ENCODE measurements around the gene HECTD4. TPM values are rescaled to one million over a fixed set of nuclear protein-coding genes. Genes with fewer than 3 reads are reported as not detected.
A peak's percentile ranks its signal among the peaks of the same experiment; 100 is the strongest.

The HECTD4 gene
- total and polyA plus RNA-seq, 9 of the 15 experiments (the other 6 are each of a cell fraction or from before 2014, with no cell fraction given) = 3.5 to 33.3 (median 13.5) TPM

DNA sequence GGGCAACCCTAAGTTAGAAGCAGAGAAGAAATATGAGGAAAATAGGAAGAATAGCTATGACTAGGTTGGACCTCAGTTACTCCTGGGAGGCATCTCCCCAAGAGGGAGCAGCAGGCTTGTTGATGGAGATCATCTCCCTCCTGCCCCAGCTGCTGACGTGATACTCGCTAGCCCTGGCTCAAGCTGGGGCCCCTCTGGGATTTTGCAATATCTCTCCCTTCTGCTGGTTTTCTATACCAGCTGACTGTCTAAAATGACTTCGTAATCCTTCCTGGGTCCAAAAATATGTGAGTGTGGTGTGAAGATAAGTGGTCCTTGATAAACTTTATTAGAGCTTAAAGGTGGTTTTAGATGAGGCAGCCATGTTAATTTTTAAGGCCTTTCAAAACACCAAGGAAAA is 4.5 kb upstream of the HECTD4 start (continued):
- no peak for TF ChIP-seq ZNF766 (CRISPR knock-in tag; conservative IDR thresholded peaks at IDR 0.05)
- TF ChIP-seq LEF1 (IDR thresholded peaks at IDR 0.05) = 0 out of 2 replicates have a peak, but pooled peaks have one; percentile 45

DNA sequence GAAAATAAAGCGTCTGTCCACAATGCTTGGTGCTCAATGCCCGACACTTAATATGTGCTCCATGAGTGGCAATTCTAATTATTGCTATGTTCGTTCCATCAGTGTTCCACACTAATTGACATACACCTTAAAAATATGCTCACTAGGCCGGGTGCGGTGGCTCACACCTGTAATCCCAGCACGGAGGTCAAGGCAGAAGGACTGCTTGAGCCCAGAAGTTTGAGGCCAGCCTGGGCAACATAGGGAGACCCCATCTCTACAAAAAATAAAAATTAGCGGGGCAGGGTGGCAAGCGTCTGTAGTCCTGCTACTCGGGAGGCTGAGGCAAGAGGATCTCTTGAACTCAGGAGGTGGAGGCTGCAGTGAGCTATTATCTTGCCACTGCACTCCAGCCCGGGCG is 635 bp upstream of the HECTD4 start:
- POLR2A ChIA-PET = no interaction called here

More for the DNA sequence above, 635 bp upstream of the HECTD4 start:
- no TSS peak for BruUV-seq (replicated peaks)
- peak overlapping the region in 1 of 2 experiments; percentile 78; a peak in 3 of 4 replicates for H3K9ac ChIP-seq (ENCODE audit: insufficient read depth in 1 of 2, low read depth in 2 of 2, low read length in 2 of 2)
- peak overlapping the region; percentile 98 for H3K4me3 ChIP-seq
- TF ChIP-seq SNIP1 (IDR thresholded peaks at IDR 0.05; ENCODE audit: low read depth) = no peak
- TF ChIP-seq RBM22 (IDR thresholded peaks at IDR 0.05; ENCODE audit: low read depth, low read length, poor library complexity, severe bottlenecking) = no peak
- TF ChIP-seq ZBTB17 (CRISPR knock-in tag; IDR thresholded peaks at IDR 0.05) = 0 out of 2 replicates have a peak, but pooled peaks have one; percentile 1
- no peak for TF ChIP-seq IRF2 (CRISPR knock-in tag; IDR thresholded peaks at IDR 0.05)
- no peak for TF ChIP-seq SRSF7 (optimal IDR thresholded peaks at IDR 0.05; ENCODE audit: low read depth, low read length)
- no peak for TF ChIP-seq MCM2 (IDR thresholded peaks at IDR 0.05; ENCODE audit: low read depth)
- TF ChIP-seq FOXM1 (IDR thresholded peaks at IDR 0.05; ENCODE audit: low read depth) = no peak
- TF ChIP-seq FOXM1 (CRISPR knock-in tag; IDR thresholded peaks at IDR 0.05; ENCODE audit: low read depth) = no peak
- TF ChIP-seq SMARCA5 (IDR thresholded peaks at IDR 0.05) = peak; percentile 7; the same call in 1 of the 2 replicates
- FAIRE-seq (no peak), ATAC-seq (no peak), DNase-seq (ENCODE audit: extremely low read depth in 1 of 4, low spot score in 3 of 4) (no peak)
- no peaks in the 10 kb centered on the region; the same call in 2 of the 3 replicates for H3K36me3 ChIP-seq (ENCODE audit: control insufficient read depth, insufficient read depth, low read length)
- H3K4me2 ChIP-seq (ENCODE audit: insufficient read depth, low read length) = peak overlapping the region; percentile 88
- peaks cover 3% of the 10 kb centered on the region for H3K9me1 ChIP-seq (ENCODE audit: control insufficient read depth, insufficient read depth, low read length)
- H3K9me3 ChIP-seq (replicated peaks; ENCODE audit: control insufficient read depth, insufficient read depth, low read depth, low read length) = no peaks in the 10 kb centered on the region
- peak overlapping the region; percentile 96 for H2AFZ ChIP-seq (ENCODE audit: low read depth, low read length)
- 75% methylated on average over 11 of the region's 11 CpGs for WGBS (ENCODE audit: insufficient coverage, low coverage, missing lambda C conversion rate)
- 0 out of 2 replicates have a peak, but pooled peaks cover 7% of the 10 kb centered on the region for H4K20me1 ChIP-seq (replicated peaks; ENCODE audit: control insufficient read depth, insufficient read depth, low read length)
- CTCF ChIA-PET (ENCODE audit: low intra/inter-chr PET ratio) = interaction anchor here (0.6 kb wide), 1 partner anchor 314 kb away, joined by 4 read pairs; no protein-coding TSS in a partner anchor
- in situ Hi-C loops (cut with MboI) (no loop called here), intact Hi-C loops (cut with micrococcal nuclease) (loop anchor here (1.0 to 10.0 kb wide), 3 partner anchors 185 to 368 kb away; partner anchors contain the start of genes ERP29 and TMEM116)
- H3K79me2 ChIP-seq (ENCODE audit: control insufficient read depth, insufficient read depth, low read length) = peaks cover 39% of the 10 kb centered on the region
- H3K27me3 ChIP-seq (ENCODE audit: control insufficient read depth in 2 of 2, insufficient read depth in 2 of 2, low read length in 2 of 2) = no peaks in the 10 kb centered on the region
- H3K4me1 ChIP-seq (replicated peaks in 1 of 2; ENCODE audit: control insufficient read depth in 2 of 2, insufficient read depth in 2 of 2, low read length in 2 of 2) = peaks cover 24 to 37% of the 10 kb centered on the region in 2 experiments
- peak overlapping the region; percentile 89 for H3K27ac ChIP-seq (ENCODE audit: extremely low read depth, low read depth, low read length)

Data from K562 (cell line).